Caco-2 (cell line): ENCODE results near the gene SHC1. TPM values are rescaled to one million over a fixed set of nuclear protein-coding genes. Genes with fewer than 3 reads are reported as not detected.
A peak's percentile ranks its signal among the peaks of the same experiment; 100 is the strongest.

Experiments used
- BruUV-seq: library from RNA; stranded (reverse); fragments of 400-500 nt; replicated peaks from 2 replicates; lab custom pipeline; 2021; lab: Mats Ljungman, UMichigan
- CTCF ChIA-PET: fragments of 300-600 bp; sonication (Branson Sonifier 250); formaldehyde crosslinking; loops from one replicate; lab custom pipeline; 2022; ENCODE audit warnings: antibody characterized with exemption; lab: Charles Lee
- POLR2A ChIA-PET: fragments of 300-600 bp; sonication (Branson Sonifier 250); formaldehyde crosslinking; loops from one replicate; lab custom pipeline; 2022; ENCODE audit warnings: antibody characterized with exemption; lab: Charles Lee
- DNase-seq, 2 experiments: peaks; one replicate each; pipeline versions ENCODE4 v3.0.0 to v3.0.0-alpha.2; 2020 to 2022
- H3K27me3 ChIP-seq: replicated peaks from 2 replicates; pipeline ENCODE4 v1.6.0; 2011; ENCODE audit warnings: low read length; ENCODE audit not compliant: control insufficient read depth, insufficient read depth
- H3K36me3 ChIP-seq: 2 replicates; pipeline ENCODE4 v1.5.1; 2011; ENCODE audit warnings: low read length; ENCODE audit not compliant: control insufficient read depth, insufficient read depth
- H3K4me1 ChIP-seq: fragments of 250-450 bp; sonication (Bioruptor Pico); 2 replicates; pipeline ENCODE4 v1.5.1; 2020; ENCODE audit warnings: mild to moderate bottlenecking
- H3K4me3 ChIP-seq: 2 replicates; pipeline ENCODE4 v1.5.1; 2011; ENCODE audit warnings: low read depth, mild to moderate bottlenecking, control low read depth, low read length
- H3K9me3 ChIP-seq: fragments of 250-450 bp; sonication (Bioruptor Pico); 2 replicates; pipeline ENCODE4 v1.5.1; 2020; ENCODE audit warnings: mild to moderate bottlenecking, moderate library complexity
- H3K27ac Mint-ChIP-seq: one replicate; pipeline ENCODE4 v1.8.0; 2022; ENCODE audit warnings: mixed read lengths; ENCODE audit not compliant: unreplicated experiment
- H3K27me3 Mint-ChIP-seq: one replicate; pipeline ENCODE4 v1.8.0; 2022; ENCODE audit warnings: mixed read lengths; ENCODE audit not compliant: insufficient read depth, unreplicated experiment
- H3K36me3 Mint-ChIP-seq: one replicate; pipeline ENCODE4 v1.8.0; 2022; ENCODE audit warnings: mild to moderate bottlenecking, mixed read lengths; ENCODE audit not compliant: insufficient read depth, unreplicated experiment
- H3K4me1 Mint-ChIP-seq: one replicate; pipeline ENCODE4 v1.8.0; 2022; ENCODE audit warnings: low read depth, mixed read lengths; ENCODE audit not compliant: unreplicated experiment
- H3K4me3 Mint-ChIP-seq: one replicate; pipeline ENCODE4 v1.8.0; 2022; ENCODE audit warnings: mild to moderate bottlenecking, moderate library complexity, mixed read lengths; ENCODE audit not compliant: unreplicated experiment
- H3K9me3 Mint-ChIP-seq: one replicate; pipeline ENCODE4 v1.8.0; 2022; ENCODE audit warnings: mixed read lengths; ENCODE audit not compliant: unreplicated experiment
- CTCF ChIP-seq, 2 experiments: fragments of 200-600 bp in 1 of 2; IDR thresholded peaks; 1 replicate in 1 of 2; 2 replicates in 1 of 2; pipeline versions ENCODE4 v1.5.1 to v1.8.0; 2011 to 2022; ENCODE audit warnings: antibody characterized with exemption in 1 of 2, control low read depth in 1 of 2, inconsistent platforms in 1 of 2, low read depth in 1 of 2, low read length in 1 of 2, mild to moderate bottlenecking in 1 of 2, moderate library complexity in 1 of 2; ENCODE audit not compliant: insufficient read depth in 1 of 2, severe bottlenecking in 1 of 2, unreplicated experiment in 1 of 2
- intact Hi-C: fragments of 100-400 bp; cut with micrococcal nuclease; formaldehyde crosslinking; loops from one replicate; pipeline ENCODE4 v1.10.0; 2022; ENCODE audit not compliant: unreplicated experiment
- total RNA-seq: library from RNA; stranded (reverse); gene quantifications from 2 replicates; pipeline ENCODE4 v1.2.3, GENCODE V29; 2022

SHC1 gene
- total RNA-seq, 1 experiment from 2014 or later: 59.6 TPM

- Mint-ChIP-seq H3K4me1 (peaks cover 26% of the 10 kb centered on the region), H3K4me3 (peak overlapping the region; percentile 96), H3K36me3 (peaks cover 34% of the 10 kb centered on the region), H3K27me3 (no peaks in the 10 kb centered on the region), H3K9me3 (no peaks in the 10 kb centered on the region), H3K27ac (peak overlapping the region; percentile 96)
- H3K4me1 ChIP-seq: 0 out of 2 replicates have a peak, but pooled peaks cover 5% of the 10 kb centered on the region
- H3K4me3 ChIP-seq: peak overlapping the region; percentile 92
- DNase-seq: peak; percentile 84 to 86
- no peaks in the 10 kb centered on the region for H3K36me3 ChIP-seq
- ChIA-PET CTCF (interaction anchor here (0.6 to 2.1 kb wide), 19 partner anchors 9 to 1860 kb away, joined by 3 to 43 read pairs (median 6); partner anchors contain the start of genes ADAM15, FLAD1, INSRR and PBXIP1), POLR2A (interaction anchor here (0.6 to 2.1 kb wide), 8 partner anchors 16 to 137 kb away, joined by 3 to 75 read pairs (median 8); partner anchors contain the start of genes FLAD1, PBXIP1, PYGO2 and SHC1)
- peak; percentile 84 to 90 for TF ChIP-seq CTCF (IDR thresholded peaks at IDR 0.05; ENCODE audit: insufficient read depth in 1 of 2, low read depth in 1 of 2, low read length in 1 of 2, severe bottlenecking in 1 of 2, unreplicated experiment in 1 of 2)
- intact Hi-C loops: loop anchor here (1.0 kb wide), 1 partner anchor 25 kb away; the partner anchor contains the start of gene CKS1B
- no TSS peak for BruUV-seq
- no peaks in the 10 kb centered on the region for H3K9me3 ChIP-seq
- H3K27me3 ChIP-seq: no peaks in the 10 kb centered on the region
Measured at GRCh38 chr1:154998818-154999570, 28.4 kb upstream of the SHC1 start.

GRCh38 chr1:154998201-154998780 lies 27.7 kb upstream of the SHC1 start:
- Mint-ChIP-seq H3K4me1 (peaks cover 26% of the 10 kb centered on the region), H3K36me3 (peaks cover 33% of the 10 kb centered on the region), H3K4me3 (peak overlapping the region; percentile 96), H3K27ac (peak overlapping the region; percentile 96), H3K27me3 (no peaks in the 10 kb centered on the region), H3K9me3 (no peaks in the 10 kb centered on the region)
- BruUV-seq: no TSS peak
- TF ChIP-seq CTCF (IDR thresholded peaks at IDR 0.05; ENCODE audit: insufficient read depth in 1 of 2, low read depth in 1 of 2, low read length in 1 of 2, severe bottlenecking in 1 of 2, unreplicated experiment in 1 of 2): peak in 1 of 2 experiments; percentile 23
- H3K9me3 ChIP-seq: no peaks in the 10 kb centered on the region
- no peaks in the 10 kb centered on the region for H3K27me3 ChIP-seq
- H3K4me1 ChIP-seq: 0 out of 2 replicates have a peak, but pooled peaks cover 11% of the 10 kb centered on the region
- no peak for DNase-seq
- ChIA-PET POLR2A (interaction anchor here (0.6 to 2.1 kb wide), 4 partner anchors 26 to 136 kb away, joined by 3 to 75 read pairs (median 10); partner anchors contain the start of genes PYGO2 and SHC1), CTCF (interaction anchor here (0.6 to 2.1 kb wide), 13 partner anchors 10 to 1860 kb away, joined by 3 to 43 read pairs (median 8); partner anchors contain the start of genes ADAM15, FLAD1, INSRR and PMVK)
- no peaks in the 10 kb centered on the region for H3K36me3 ChIP-seq
- peak overlapping the region; percentile 92 for H3K4me3 ChIP-seq
- intact Hi-C loops: no loop called here
